GM12878 (cell line): Measurements from ENCODE around the gene KAZN. TPM values are rescaled to one million over a fixed set of nuclear protein-coding genes. Genes with fewer than 3 reads are reported as not detected.

ENCODE experiments used
- ATAC-seq: fragments of 200-7000 bp; cut with Tn5 transposase; 3 replicates; pipeline ENCODE4 v1.9.1; 2020; ENCODE audit warnings: mild to moderate bottlenecking, moderate library complexity
- BruUV-seq: library from RNA; stranded (reverse); fragments of 400-500 nt; replicated peaks from 2 replicates; lab custom pipeline; 2021; lab: Mats Ljungman, UMichigan
- CTCF ChIA-PET: fragments of 300-600 bp; sonication (Branson Sonifier 250); formaldehyde crosslinking; extraction: SDS; loops from one replicate; lab custom pipeline; 2021; ENCODE audit warnings: inconsistent platforms; lab: Yijun Ruan, JAX
- POLR2A ChIA-PET: fragments of 350-600 bp; formaldehyde crosslinking; extraction: SDS; loops from one replicate; lab custom pipeline; 2021; ENCODE audit warnings: inconsistent platforms; lab: Charles Lee
- RAD21 ChIA-PET: fragments of 300-600 bp; sonication (Branson Sonifier 250); formaldehyde crosslinking; loops from one replicate; lab custom pipeline; 2023; ENCODE audit warnings: antibody characterized with exemption; ENCODE audit not compliant: unreplicated experiment; lab: Charles Lee
- SMC1A ChIA-PET: fragments of 300-600 bp; sonication (Branson Sonifier 250); formaldehyde crosslinking; loops from one replicate; lab custom pipeline; 2023; ENCODE audit not compliant: unreplicated experiment, uncharacterized antibody; lab: Charles Lee
- DNase-seq: peaks from one replicate; pipeline ENCODE4 v3.0.0-alpha.2; 2011; ENCODE audit warnings: low read depth, low spot score
- FAIRE-seq: peaks from 3 replicates; lab custom pipeline; 2011; peaks lifted over from hg19 to GRCh38; lab: Jason Lieb, UNC
- H2AFZ ChIP-seq: 2 replicates; pipeline ENCODE4 v1.6.0; 2011; ENCODE audit warnings: low read depth, low read length, control low read depth; ENCODE audit not compliant: control insufficient read depth
- H3K27ac ChIP-seq: 2 replicates; pipeline ENCODE4 v1.5.1; 2011; ENCODE audit warnings: control low read depth; ENCODE audit not compliant: control insufficient read depth, insufficient read depth
- H3K27me3 ChIP-seq, 2 experiments: replicated peaks in 1 of 2; 2 replicates each; pipeline versions ENCODE4 v1.6.0 to v1.6.1; 2011; ENCODE audit warnings: low read length in 1 of 2; ENCODE audit not compliant: control insufficient read depth in 2 of 2, insufficient read depth in 2 of 2
- H3K36me3 ChIP-seq, 2 experiments: 2 replicates each; pipeline ENCODE4 v1.5.1; 2011; ENCODE audit warnings: low read length in 1 of 2; ENCODE audit not compliant: control insufficient read depth in 2 of 2, insufficient read depth in 2 of 2
- H3K4me1 ChIP-seq: 2 replicates; pipeline ENCODE4 v1.6.1; 2011; ENCODE audit warnings: mild to moderate bottlenecking, low read length, moderate library complexity, mixed read lengths; ENCODE audit not compliant: control insufficient read depth, insufficient read depth
- H3K4me2 ChIP-seq: 2 replicates; pipeline ENCODE4 v1.6.0; 2011; ENCODE audit warnings: control low read depth; ENCODE audit not compliant: control insufficient read depth, insufficient read depth
- H3K4me3 ChIP-seq: fragments of 200-600 bp; sonication (generic); 2 replicates; pipeline ENCODE4 v1.5.1; 2016
- H3K79me2 ChIP-seq: 2 replicates; pipeline ENCODE4 v1.6.0; 2011; ENCODE audit warnings: low read length; ENCODE audit not compliant: control insufficient read depth, insufficient read depth
- H3K9ac ChIP-seq: 2 replicates; pipeline ENCODE4 v1.8.0; 2011; ENCODE audit warnings: low read length, control low read depth, mixed read lengths; ENCODE audit not compliant: control insufficient read depth, insufficient read depth
- H3K9me3 ChIP-seq: replicated peaks from 3 replicates; pipeline ENCODE4 v1.5.1; 2011; ENCODE audit warnings: mild to moderate bottlenecking, low read length; ENCODE audit not compliant: control insufficient read depth, insufficient read depth
- H4K20me1 ChIP-seq: 2 replicates; pipeline ENCODE4 v1.6.0; 2011; ENCODE audit not compliant: control insufficient read depth, insufficient read depth
- EZH2 ChIP-seq: IDR thresholded peaks from 2 replicates; pipeline ENCODE4 v1.6.1; 2012; ENCODE audit warnings: low read depth, mild to moderate bottlenecking, control low read depth, inconsistent platforms, low read length, borderline replicate concordance; ENCODE audit not compliant: control insufficient read depth
- RB1 ChIP-seq: fragments of 450-650 bp; formaldehyde crosslinking; IDR thresholded peaks from 2 replicates; pipeline ENCODE4 v1.6.1; 2017; ENCODE audit warnings: mild to moderate bottlenecking, borderline replicate concordance
- RCOR1 ChIP-seq: conservative IDR thresholded peaks from 2 replicates; pipeline ENCODE4 v1.6.1; 2012; ENCODE audit warnings: low read depth, low read length, improper control_type of control experiment
- SP1 ChIP-seq: IDR thresholded peaks from one replicate; pipeline ENCODE4 v1.6.1; 2011; ENCODE audit warnings: low read depth, low read length
- SUPT20H ChIP-seq: IDR thresholded peaks from 2 replicates; pipeline ENCODE4 v1.6.1; 2011; ENCODE audit warnings: low read depth, mild to moderate bottlenecking, low read length, moderate library complexity, borderline replicate concordance; ENCODE audit not compliant: control insufficient read depth
- TAF1 ChIP-seq: IDR thresholded peaks from 2 replicates; pipeline ENCODE4 v1.6.1; 2011; ENCODE audit warnings: mild to moderate bottlenecking, low read depth, low read length, borderline replicate concordance
- WGBS: methylation state at CpG from one replicate; pipeline ENCODE4 v1.1.6; 2016; ENCODE audit warnings: low lambda C conversion rate; ENCODE audit not compliant: insufficient replicate concordance, insufficient coverage; ENCODE audit errors: missing lambda C conversion rate; 5-methylcytosine and 5-hydroxymethylcytosine counted together
- in situ Hi-C: fragments of 300-500 bp; cut with MboI; formaldehyde crosslinking; loops from 9 replicates; pipeline ENCODE4 v1.14.3; 2018; ENCODE audit warnings: mixed read lengths
- intact Hi-C: fragments of 100-400 bp; cut with micrococcal nuclease; formaldehyde crosslinking; loops from one replicate; pipeline ENCODE4 v1.14.2; 2022; ENCODE audit not compliant: unreplicated experiment
- polyA plus RNA-seq, 11 experiments: library from polyadenylated mRNA; depleted of rRNA in 4 of 11; unstranded in 6 of 11; stranded (reverse) in 5 of 11; fragments of >200 nt; fragmentation: Nextera tagmentation in 4 of 11; fragmentation: Illumina TruSeq in 1 of 11; extraction: Ambion mirVana in 4 of 11; extraction: Trizol in 1 of 11; gene quantifications; 1 replicate in 1 of 11; 2 replicates in 10 of 11; pipeline versions ENCODE4 v1.2.1 to v1.2.3, GENCODE V29; 2011 to 2016; ENCODE audit warnings: inconsistent platforms in 2 of 11, missing spikeins in 2 of 11, low read depth in 1 of 11
- total RNA-seq, 4 experiments: library from RNA; depleted of rRNA in 3 of 4; stranded (reverse); fragments of >200 nt in 3 of 4; fragmentation: Illumina TruSeq in 1 of 4; extraction: Trizol in 1 of 4; gene quantifications; 2 replicates each; pipeline versions ENCODE4 v1.2.1 to v1.2.3, GENCODE V29; 2013 to 2021
- TF ChIP-seq, protein P1 (sequence below), 3 experiments: IDR thresholded peaks in 2 of 3; conservative IDR thresholded peaks in 1 of 3; 2 replicates each; pipeline ENCODE4 v1.5.1; 2011; ENCODE audit warnings: low read depth in 3 of 3, low read length in 3 of 3, mild to moderate bottlenecking in 3 of 3, control low read depth in 2 of 3, moderate library complexity in 2 of 3, inconsistent platforms in 1 of 3, mixed read lengths in 1 of 3; ENCODE audit not compliant: control insufficient read depth in 2 of 3, insufficient read depth in 1 of 3; ENCODE audit errors: extremely low read depth in 1 of 3
- TF ChIP-seq, protein P2 (sequence below): fragments of 450-650 bp; IDR thresholded peaks from 2 replicates; pipeline ENCODE4 v1.6.1; 2017; ENCODE audit warnings: mild to moderate bottlenecking, moderate library complexity
- TF ChIP-seq, protein P3 (sequence below): IDR thresholded peaks from 2 replicates; pipeline ENCODE4 v1.6.1; 2011; ENCODE audit warnings: borderline replicate concordance, low read depth, mild to moderate bottlenecking, moderate library complexity, low read length; ENCODE audit not compliant: insufficient read depth, poor library complexity, severe bottlenecking
- TF ChIP-seq, protein P4 (sequence below): fragments of 450-650 bp; IDR thresholded peaks from 2 replicates; pipeline ENCODE4 v1.6.1; 2016; ENCODE audit warnings: mild to moderate bottlenecking
- TF ChIP-seq, protein P5 (sequence below): fragments of 450-650 bp; IDR thresholded peaks from 2 replicates; pipeline ENCODE4 v1.6.1; 2016; ENCODE audit warnings: mild to moderate bottlenecking

The KAZN gene
- total and polyA plus RNA-seq, 10 of the 15 experiments (the other 5 are each of a cell fraction or from before 2014, with no cell fraction given) = 0.72 to 4.0 (median 1.2) TPM

DNA sequence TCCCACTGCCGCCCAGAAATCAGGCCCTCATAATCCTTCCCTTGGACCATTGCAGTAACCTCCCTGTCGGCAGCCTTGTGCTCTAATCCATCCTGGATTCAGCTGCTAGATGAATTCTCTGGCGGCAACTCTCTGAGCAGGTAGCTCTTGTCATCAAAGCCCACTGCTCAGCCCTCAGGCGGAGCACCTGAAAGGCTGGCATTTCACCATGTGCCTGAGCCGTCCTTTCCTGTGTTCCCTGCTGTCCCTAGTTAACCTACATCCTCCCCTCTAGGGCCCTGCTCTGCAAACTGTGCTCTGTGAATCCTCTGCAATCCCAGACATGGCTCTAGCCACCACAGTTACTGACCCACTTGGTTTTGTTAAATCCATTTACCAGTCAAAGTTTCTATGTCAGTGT, 118.0 kb downstream of the KAZN start (continued):
- TF ChIP-seq, protein P1, sequence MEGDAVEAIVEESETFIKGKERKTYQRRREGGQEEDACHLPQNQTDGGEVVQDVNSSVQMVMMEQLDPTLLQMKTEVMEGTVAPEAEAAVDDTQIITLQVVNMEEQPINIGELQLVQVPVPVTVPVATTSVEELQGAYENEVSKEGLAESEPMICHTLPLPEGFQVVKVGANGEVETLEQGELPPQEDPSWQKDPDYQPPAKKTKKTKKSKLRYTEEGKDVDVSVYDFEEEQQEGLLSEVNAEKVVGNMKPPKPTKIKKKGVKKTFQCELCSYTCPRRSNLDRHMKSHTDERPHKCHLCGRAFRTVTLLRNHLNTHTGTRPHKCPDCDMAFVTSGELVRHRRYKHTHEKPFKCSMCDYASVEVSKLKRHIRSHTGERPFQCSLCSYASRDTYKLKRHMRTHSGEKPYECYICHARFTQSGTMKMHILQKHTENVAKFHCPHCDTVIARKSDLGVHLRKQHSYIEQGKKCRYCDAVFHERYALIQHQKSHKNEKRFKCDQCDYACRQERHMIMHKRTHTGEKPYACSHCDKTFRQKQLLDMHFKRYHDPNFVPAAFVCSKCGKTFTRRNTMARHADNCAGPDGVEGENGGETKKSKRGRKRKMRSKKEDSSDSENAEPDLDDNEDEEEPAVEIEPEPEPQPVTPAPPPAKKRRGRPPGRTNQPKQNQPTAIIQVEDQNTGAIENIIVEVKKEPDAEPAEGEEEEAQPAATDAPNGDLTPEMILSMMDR (IDR thresholded peaks at IDR 0.05 in 2 of 3, conservative IDR thresholded peaks at IDR 0.05 in 1 of 3; ENCODE audit: control insufficient read depth in 2 of 3, extremely low read depth in 1 of 3, insufficient read depth in 1 of 3, low read depth in 3 of 3, low read length in 3 of 3) = no peak

DNA sequence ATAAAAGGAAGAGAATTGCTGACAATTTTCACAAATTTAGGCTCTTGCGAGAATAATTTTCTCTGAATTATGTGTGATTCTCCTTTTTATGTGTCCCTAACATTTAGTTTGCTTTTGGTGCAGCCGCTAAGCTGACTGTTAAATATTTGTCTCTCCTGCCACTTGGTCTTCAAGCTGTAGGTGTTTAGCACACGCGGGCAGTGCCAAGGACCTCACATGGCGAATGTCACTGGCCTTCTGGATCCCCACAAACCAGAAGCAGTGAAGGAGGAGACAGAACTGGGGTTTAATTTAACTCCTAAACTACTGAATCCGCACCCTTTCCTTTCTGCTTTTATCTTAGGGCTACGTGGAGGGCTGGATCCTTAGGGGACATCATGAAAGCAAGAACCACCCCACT, 120.0 kb downstream of the KAZN start:
- no peak for DNase-seq
- CTCF ChIA-PET = no interaction called here
- H2AFZ ChIP-seq = no peak overlapping the region
- H3K27me3 ChIP-seq = no peaks in the 10 kb centered on the region
- no TSS peak for BruUV-seq
- RAD21 ChIA-PET = no interaction called here
- no peaks in the 10 kb centered on the region for H3K36me3 ChIP-seq
- WGBS = 47% methylated on average over 7 of the region's 7 CpGs
- H3K4me1 ChIP-seq = no peaks in the 10 kb centered on the region
- no peak overlapping the region for H3K4me3 ChIP-seq
- no peaks in the 10 kb centered on the region; the same call in 2 of the 3 replicates for H3K9me3 ChIP-seq
- H3K9ac ChIP-seq = no peak overlapping the region
- no peak for ATAC-seq
- no peak overlapping the region for H3K4me2 ChIP-seq
- in situ Hi-C loops (no loop called here), intact Hi-C loops (no loop called here)
- H3K79me2 ChIP-seq = no peaks in the 10 kb centered on the region
- SMC1A ChIA-PET = no interaction called here
- no peak for FAIRE-seq
- no peak overlapping the region for H3K27ac ChIP-seq
- POLR2A ChIA-PET = no interaction called here
- H4K20me1 ChIP-seq = no peaks in the 10 kb centered on the region
- TF ChIP-seq, protein P2, sequence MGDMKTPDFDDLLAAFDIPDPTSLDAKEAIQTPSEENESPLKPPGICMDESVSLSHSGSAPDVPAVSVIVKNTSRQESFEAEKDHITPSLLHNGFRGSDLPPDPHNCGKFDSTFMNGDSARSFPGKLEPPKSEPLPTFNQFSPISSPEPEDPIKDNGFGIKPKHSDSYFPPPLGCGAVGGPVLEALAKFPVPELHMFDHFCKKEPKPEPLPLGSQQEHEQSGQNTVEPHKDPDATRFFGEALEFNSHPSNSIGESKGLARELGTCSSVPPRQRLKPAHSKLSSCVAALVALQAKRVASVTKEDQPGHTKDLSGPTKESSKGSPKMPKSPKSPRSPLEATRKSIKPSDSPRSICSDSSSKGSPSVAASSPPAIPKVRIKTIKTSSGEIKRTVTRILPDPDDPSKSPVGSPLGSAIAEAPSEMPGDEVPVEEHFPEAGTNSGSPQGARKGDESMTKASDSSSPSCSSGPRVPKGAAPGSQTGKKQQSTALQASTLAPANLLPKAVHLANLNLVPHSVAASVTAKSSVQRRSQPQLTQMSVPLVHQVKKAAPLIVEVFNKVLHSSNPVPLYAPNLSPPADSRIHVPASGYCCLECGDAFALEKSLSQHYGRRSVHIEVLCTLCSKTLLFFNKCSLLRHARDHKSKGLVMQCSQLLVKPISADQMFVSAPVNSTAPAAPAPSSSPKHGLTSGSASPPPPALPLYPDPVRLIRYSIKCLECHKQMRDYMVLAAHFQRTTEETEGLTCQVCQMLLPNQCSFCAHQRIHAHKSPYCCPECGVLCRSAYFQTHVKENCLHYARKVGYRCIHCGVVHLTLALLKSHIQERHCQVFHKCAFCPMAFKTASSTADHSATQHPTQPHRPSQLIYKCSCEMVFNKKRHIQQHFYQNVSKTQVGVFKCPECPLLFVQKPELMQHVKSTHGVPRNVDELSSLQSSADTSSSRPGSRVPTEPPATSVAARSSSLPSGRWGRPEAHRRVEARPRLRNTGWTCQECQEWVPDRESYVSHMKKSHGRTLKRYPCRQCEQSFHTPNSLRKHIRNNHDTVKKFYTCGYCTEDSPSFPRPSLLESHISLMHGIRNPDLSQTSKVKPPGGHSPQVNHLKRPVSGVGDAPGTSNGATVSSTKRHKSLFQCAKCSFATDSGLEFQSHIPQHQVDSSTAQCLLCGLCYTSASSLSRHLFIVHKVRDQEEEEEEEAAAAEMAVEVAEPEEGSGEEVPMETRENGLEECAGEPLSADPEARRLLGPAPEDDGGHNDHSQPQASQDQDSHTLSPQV = no peak
- TF ChIP-seq, protein P3, sequence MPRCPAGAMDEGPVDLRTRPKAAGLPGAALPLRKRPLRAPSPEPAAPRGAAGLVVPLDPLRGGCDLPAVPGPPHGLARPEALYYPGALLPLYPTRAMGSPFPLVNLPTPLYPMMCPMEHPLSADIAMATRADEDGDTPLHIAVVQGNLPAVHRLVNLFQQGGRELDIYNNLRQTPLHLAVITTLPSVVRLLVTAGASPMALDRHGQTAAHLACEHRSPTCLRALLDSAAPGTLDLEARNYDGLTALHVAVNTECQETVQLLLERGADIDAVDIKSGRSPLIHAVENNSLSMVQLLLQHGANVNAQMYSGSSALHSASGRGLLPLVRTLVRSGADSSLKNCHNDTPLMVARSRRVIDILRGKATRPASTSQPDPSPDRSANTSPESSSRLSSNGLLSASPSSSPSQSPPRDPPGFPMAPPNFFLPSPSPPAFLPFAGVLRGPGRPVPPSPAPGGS = no peak
- TF ChIP-seq, protein P4, sequence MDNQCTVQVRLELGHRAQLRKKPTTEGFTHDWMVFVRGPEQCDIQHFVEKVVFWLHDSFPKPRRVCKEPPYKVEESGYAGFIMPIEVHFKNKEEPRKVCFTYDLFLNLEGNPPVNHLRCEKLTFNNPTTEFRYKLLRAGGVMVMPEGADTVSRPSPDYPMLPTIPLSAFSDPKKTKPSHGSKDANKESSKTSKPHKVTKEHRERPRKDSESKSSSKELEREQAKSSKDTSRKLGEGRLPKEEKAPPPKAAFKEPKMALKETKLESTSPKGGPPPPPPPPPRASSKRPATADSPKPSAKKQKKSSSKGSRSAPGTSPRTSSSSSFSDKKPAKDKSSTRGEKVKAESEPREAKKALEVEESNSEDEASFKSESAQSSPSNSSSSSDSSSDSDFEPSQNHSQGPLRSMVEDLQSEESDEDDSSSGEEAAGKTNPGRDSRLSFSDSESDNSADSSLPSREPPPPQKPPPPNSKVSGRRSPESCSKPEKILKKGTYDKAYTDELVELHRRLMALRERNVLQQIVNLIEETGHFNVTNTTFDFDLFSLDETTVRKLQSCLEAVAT = no peak
- no peak for TF ChIP-seq RB1
- no peak for TF ChIP-seq EZH2
- TF ChIP-seq SUPT20H = no peak
- TF ChIP-seq, protein P5, sequence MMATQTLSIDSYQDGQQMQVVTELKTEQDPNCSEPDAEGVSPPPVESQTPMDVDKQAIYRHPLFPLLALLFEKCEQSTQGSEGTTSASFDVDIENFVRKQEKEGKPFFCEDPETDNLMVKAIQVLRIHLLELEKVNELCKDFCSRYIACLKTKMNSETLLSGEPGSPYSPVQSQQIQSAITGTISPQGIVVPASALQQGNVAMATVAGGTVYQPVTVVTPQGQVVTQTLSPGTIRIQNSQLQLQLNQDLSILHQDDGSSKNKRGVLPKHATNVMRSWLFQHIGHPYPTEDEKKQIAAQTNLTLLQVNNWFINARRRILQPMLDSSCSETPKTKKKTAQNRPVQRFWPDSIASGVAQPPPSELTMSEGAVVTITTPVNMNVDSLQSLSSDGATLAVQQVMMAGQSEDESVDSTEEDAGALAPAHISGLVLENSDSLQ = no peak
- no peak for TF ChIP-seq RCOR1
- no peak for TF ChIP-seq TAF1
- TF ChIP-seq SP1 = no peak
